ENCODE data around the gene UBALD1.

Gene UBALD1

DNA sequence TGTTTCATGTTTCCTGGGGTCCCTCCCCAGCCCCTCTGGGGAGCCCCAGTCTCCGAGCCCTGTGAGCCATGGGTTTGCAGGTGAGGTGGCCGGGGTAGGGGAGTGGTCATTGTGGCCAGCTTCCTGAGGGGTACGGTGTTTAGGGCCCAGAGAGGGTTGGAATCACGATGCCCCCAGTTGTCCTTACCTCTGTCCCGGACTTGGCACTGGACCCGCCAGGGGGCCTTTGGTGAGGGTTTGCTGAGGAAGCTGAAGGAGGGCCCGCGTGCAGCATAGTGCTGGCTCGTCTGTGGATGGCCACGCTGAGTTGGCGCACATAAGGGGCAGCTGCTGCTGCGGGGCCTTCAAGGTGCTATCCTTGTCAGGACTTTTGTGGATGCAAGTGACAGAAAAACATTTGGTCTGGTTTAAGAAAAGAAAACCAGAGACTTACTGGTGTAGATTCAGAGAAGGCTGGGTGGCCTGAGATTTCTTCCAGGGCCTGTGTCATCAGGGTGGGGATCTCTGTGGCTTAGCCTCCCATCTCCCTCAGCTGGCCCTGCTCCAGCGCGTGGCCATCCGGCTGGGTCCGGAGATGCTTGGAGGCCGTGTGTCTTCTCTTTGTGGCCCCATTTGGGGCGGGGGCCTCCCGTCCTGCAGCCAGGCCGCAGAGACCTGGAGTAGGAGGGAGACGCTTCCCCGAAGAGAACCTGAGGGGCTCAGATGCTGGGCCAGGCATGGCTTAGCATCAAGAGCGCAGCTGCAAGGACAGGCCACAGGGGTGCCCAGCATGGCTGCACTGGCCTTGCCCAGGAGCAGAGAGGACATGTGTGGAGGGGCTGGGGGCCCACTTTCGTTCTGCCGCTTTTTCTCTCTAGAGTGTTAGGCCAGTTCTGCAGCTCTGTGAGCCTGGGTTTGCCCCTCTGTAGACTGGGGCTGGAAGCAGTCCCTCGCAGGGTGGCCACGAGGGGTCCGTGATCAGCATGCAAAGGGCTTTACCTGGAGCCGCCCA lies 45.0 kb upstream of the UBALD1 start:
- POLR2A ChIA-PET = no interaction called here
- TF ChIP-seq LEF1 (IDR thresholded peaks at IDR 0.05; ENCODE audit: borderline replicate concordance) (no peak), FOXM1 (IDR thresholded peaks at IDR 0.05; ENCODE audit: borderline replicate concordance) (no peak), NFRKB (IDR thresholded peaks at IDR 0.05) (no peak), BHLHE40 (IDR thresholded peaks at IDR 0.05; ENCODE audit: borderline replicate concordance) (no peak), HDGF (IDR thresholded peaks at IDR 0.05; ENCODE audit: borderline replicate concordance) (no peak), FOXA1 (IDR thresholded peaks at IDR 0.05) (no peak), TARDBP (IDR thresholded peaks at IDR 0.05) (no peak), ELF4 (IDR thresholded peaks at IDR 0.05) (no peak)
- CTCF ChIA-PET = no interaction called here
- no peak for DNase-seq (ENCODE audit: extremely low spot score)

DNA sequence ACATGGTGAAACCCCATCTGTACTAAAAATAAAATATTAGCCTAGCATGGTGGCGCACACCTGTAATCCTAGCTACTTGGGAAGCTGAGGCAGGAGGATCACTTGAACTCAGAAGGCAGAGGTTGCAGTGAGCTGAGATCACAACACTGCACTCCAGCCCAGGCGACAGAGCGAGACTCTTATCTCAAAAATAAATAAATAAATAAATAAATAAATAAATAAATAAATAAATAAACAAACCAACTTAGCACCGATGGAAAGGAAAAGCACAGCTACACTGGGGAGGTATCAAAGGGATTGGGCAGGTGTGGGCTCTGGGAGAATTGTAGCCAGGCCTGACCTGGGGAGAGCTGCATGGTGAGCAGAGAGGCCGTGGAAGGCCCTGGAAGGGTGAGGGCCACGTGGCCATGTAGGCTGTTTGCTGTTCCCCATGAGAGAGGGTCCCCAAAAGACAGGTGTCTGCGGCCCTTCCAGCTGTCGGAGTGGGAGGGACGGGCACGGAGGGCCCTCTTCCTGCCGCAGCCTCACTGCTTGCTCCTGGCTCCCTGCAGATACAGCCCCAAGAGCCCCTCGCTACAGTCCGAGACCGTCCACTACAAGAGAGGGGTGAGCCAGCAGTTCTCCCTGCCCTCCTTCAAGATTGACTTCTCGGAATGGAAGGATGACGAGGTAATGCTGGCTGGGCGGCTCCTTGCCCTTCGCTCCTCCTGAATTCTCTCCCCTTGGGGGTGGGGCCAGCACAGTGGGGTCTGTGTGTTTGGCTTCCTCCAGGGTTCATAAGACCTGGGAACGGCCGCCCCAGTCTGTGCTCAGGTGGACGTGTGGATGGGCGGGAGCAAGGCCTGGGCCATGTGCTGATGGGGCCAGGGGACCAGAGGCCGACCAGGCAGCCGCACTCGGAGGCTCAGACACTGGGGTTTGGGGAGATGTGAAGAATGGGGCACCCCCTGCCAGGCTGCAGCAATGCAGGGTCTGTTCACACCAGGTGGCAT lies 42.3 kb upstream of the UBALD1 start:
- ChIA-PET CTCF (no interaction called here), POLR2A (no interaction called here)
- TF ChIP-seq FOXK2 (IDR thresholded peaks at IDR 0.05) = no peak
- TF ChIP-seq ARNT (IDR thresholded peaks at IDR 0.05) = no peak
- DNase-seq (ENCODE audit: extremely low spot score) = no peak

DNA sequence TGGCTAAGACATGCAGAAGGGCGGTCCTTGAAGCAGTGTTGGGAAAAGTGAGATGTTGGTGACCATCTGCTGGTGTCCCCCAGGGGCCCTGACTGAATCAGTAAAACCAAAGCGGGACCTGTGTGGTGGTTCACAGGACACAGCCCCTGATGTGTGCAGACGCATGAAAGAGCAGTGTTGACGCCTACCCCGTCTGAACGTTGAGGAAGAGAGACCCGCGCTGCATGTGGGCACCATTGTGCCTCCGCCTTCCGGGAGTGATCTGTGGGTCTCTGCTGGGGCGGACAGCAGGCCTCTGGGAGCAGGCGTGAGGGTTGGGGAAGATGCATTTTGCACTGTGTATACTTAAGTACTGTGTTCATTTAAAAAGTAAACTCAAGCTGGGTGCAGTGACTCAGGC lies 41.5 kb upstream of the UBALD1 start:
- no peak for TF ChIP-seq ARNT (IDR thresholded peaks at IDR 0.05)
- no peak for TF ChIP-seq FOXM1 (IDR thresholded peaks at IDR 0.05; ENCODE audit: borderline replicate concordance)
- TF ChIP-seq LEF1 (IDR thresholded peaks at IDR 0.05; ENCODE audit: borderline replicate concordance) = no peak
- TF ChIP-seq L3MBTL2 (conservative IDR thresholded peaks at IDR 0.05) = no peak
- TF ChIP-seq SP1 (IDR thresholded peaks at IDR 0.05) = no peak
- TF ChIP-seq TARDBP (IDR thresholded peaks at IDR 0.05) = no peak
- no peak for TF ChIP-seq FOXK2 (IDR thresholded peaks at IDR 0.05)
- no peak for TF ChIP-seq FOXA1 (IDR thresholded peaks at IDR 0.05)
- no peak for TF ChIP-seq HDGF (IDR thresholded peaks at IDR 0.05; ENCODE audit: borderline replicate concordance)
- TF ChIP-seq ZNF384 (IDR thresholded peaks at IDR 0.05) = no peak
- TF ChIP-seq CTBP1 (IDR thresholded peaks at IDR 0.05; ENCODE audit: borderline replicate concordance) = no peak
- no peak for TF ChIP-seq ELF4 (IDR thresholded peaks at IDR 0.05)
- no peak for TF ChIP-seq BHLHE40 (IDR thresholded peaks at IDR 0.05; ENCODE audit: borderline replicate concordance)
- TF ChIP-seq SUZ12 (IDR thresholded peaks at IDR 0.05) = no peak
- no peak for TF ChIP-seq NFRKB (IDR thresholded peaks at IDR 0.05)
- CTCF ChIA-PET = interaction anchor here (0.5 kb wide), 1 partner anchor 287 kb away, joined by 3 read pairs; no protein-coding TSS in a partner anchor
- DNase-seq (ENCODE audit: extremely low spot score) = no peak
- POLR2A ChIA-PET = no interaction called here

DNA sequence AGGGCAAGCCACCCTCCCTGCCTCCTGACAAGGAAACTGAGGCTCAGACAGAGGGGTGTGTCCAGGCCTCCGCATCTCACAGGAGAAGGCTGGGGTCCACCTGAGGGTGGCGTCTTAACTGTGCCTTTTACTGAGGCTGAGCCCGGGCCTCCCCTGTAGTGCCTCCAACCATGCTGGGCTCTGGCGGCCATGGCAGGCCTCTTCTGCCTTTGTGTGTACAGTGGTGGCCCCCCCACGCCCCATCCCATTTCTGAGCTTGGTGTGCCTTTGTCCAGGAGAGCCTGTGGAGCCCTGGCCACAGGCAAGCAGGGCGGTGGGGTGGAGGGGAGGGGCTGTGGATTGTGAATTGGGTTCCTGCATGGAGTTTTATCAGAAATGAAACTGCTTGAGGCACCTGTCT lies 41.1 kb upstream of the UBALD1 start:
- POLR2A ChIA-PET = no interaction called here
- no peak for TF ChIP-seq ARNT (IDR thresholded peaks at IDR 0.05)
- TF ChIP-seq CTBP1 (IDR thresholded peaks at IDR 0.05; ENCODE audit: borderline replicate concordance) = no peak
- TF ChIP-seq HDGF (IDR thresholded peaks at IDR 0.05; ENCODE audit: borderline replicate concordance) = no peak
- no peak for TF ChIP-seq L3MBTL2 (conservative IDR thresholded peaks at IDR 0.05)
- no peak for TF ChIP-seq FOXA1 (IDR thresholded peaks at IDR 0.05)
- no peak for TF ChIP-seq LEF1 (IDR thresholded peaks at IDR 0.05; ENCODE audit: borderline replicate concordance)
- TF ChIP-seq TARDBP (IDR thresholded peaks at IDR 0.05) = no peak
- TF ChIP-seq ELF4 (IDR thresholded peaks at IDR 0.05) = no peak
- TF ChIP-seq FOXK2 (IDR thresholded peaks at IDR 0.05) = no peak
- TF ChIP-seq, protein P1, sequence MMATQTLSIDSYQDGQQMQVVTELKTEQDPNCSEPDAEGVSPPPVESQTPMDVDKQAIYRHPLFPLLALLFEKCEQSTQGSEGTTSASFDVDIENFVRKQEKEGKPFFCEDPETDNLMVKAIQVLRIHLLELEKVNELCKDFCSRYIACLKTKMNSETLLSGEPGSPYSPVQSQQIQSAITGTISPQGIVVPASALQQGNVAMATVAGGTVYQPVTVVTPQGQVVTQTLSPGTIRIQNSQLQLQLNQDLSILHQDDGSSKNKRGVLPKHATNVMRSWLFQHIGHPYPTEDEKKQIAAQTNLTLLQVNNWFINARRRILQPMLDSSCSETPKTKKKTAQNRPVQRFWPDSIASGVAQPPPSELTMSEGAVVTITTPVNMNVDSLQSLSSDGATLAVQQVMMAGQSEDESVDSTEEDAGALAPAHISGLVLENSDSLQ (IDR thresholded peaks at IDR 0.05) = no peak
- TF ChIP-seq BHLHE40 (IDR thresholded peaks at IDR 0.05; ENCODE audit: borderline replicate concordance) = no peak
- TF ChIP-seq SUZ12 (IDR thresholded peaks at IDR 0.05) = no peak
- TF ChIP-seq NFRKB (IDR thresholded peaks at IDR 0.05) = no peak
- TF ChIP-seq ZNF384 (IDR thresholded peaks at IDR 0.05) = no peak
- DNase-seq (ENCODE audit: extremely low spot score) = no peak
- CTCF ChIA-PET = interaction anchor here (0.5 kb wide), 1 partner anchor 287 kb away, joined by 3 read pairs; no protein-coding TSS in a partner anchor

DNA sequence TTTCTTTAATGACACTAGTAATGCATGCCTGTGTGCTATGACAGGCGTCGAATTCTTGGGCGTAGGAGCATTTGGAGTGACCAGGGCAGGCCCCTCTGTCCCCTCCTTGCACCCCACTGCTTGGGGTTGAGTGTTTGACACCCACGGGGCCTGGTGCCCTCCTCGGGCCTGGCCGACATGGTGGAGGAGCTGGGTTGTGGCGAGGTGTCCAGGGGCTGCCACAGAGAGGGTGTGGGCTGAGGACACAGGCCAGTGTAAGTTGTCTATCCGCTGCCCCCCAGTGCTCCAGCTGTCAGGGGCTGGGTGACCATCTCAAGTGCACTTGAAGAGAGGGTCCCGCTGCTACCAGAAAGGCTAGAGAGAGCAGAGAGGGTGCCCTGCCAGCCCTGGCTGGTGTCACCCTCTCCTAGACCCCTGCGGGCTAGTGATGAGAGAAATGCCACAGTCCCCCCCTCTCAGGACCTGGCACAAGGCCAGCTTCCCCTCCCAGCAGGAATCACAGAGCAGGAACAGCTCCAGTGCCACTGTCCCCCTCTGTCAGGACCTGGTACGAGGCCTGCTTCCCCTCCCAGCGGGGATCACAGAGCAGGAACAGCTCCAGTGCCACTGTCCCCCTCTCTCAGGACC lies 40.4 kb upstream of the UBALD1 start:
- TF ChIP-seq ELF4 (IDR thresholded peaks at IDR 0.05) = no peak
- TF ChIP-seq SUZ12 (IDR thresholded peaks at IDR 0.05) = no peak
- TF ChIP-seq L3MBTL2 (conservative IDR thresholded peaks at IDR 0.05) = no peak
- no peak for TF ChIP-seq FOXA1 (IDR thresholded peaks at IDR 0.05)
- TF ChIP-seq CTBP1 (IDR thresholded peaks at IDR 0.05; ENCODE audit: borderline replicate concordance) = no peak
- TF ChIP-seq LEF1 (IDR thresholded peaks at IDR 0.05; ENCODE audit: borderline replicate concordance) = no peak
- TF ChIP-seq ARNT (IDR thresholded peaks at IDR 0.05) = no peak
- DNase-seq (ENCODE audit: extremely low spot score) = no peak
- POLR2A ChIA-PET = no interaction called here
- CTCF ChIA-PET = no interaction called here

DNA sequence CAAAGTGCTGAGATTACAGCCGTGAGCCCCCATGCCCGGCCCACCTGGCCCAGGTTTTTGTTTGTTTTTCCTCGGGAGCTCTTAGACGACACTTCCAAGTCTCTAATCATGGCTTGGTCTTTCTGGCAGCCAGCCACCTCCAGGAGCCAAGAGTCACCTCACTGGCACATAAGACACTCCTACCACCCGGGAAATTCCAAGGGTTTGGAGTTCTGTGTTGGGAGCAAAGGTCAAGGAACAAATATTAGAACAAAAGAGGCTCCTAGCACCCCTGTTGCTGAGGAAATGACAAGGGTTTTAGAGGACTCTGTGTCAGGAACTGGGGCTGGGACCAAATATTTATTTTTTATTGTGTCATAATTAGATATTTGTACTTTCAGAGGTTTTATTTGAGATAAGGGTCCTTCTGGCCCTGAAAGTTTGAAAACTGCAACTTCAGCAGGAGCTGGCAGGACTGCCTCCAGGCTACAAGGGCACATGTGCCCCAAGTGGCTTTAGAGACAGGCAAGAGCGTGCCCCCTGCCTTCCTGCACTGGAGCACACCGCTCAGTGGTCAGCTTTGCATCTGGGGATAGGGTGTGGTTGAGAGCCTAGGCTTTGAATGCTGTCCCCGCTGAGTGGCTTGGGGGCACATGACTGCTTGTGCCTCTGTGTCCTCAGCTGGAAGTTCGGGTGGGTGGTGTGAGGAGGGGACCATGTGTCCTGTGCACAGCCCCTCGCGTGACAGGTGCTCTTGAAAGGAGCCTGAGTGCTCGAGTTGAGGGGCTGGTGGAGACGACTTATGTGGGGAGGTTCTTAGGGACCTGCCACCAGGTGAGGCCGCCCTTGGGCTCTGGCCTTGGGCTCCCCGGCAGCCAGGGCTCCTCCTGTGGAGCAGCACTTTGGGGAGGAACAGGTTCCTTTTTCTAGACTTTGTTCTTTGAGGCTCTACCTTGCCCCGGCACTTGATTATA lies 39.6 kb upstream of the UBALD1 start:
- no peak for DNase-seq (ENCODE audit: extremely low spot score)
- ChIA-PET CTCF (no interaction called here), POLR2A (no interaction called here)
- TF ChIP-seq TARDBP (IDR thresholded peaks at IDR 0.05) (no peak), L3MBTL2 (conservative IDR thresholded peaks at IDR 0.05) (no peak), CTBP1 (IDR thresholded peaks at IDR 0.05; ENCODE audit: borderline replicate concordance) (no peak), NFRKB (IDR thresholded peaks at IDR 0.05) (no peak), ZNF384 (IDR thresholded peaks at IDR 0.05) (no peak), FOXA1 (IDR thresholded peaks at IDR 0.05) (no peak), BHLHE40 (IDR thresholded peaks at IDR 0.05; ENCODE audit: borderline replicate concordance) (no peak), HDGF (IDR thresholded peaks at IDR 0.05; ENCODE audit: borderline replicate concordance) (no peak), ARNT (IDR thresholded peaks at IDR 0.05) (no peak), SUZ12 (IDR thresholded peaks at IDR 0.05) (no peak), FOXK2 (IDR thresholded peaks at IDR 0.05) (no peak), FOXM1 (IDR thresholded peaks at IDR 0.05; ENCODE audit: borderline replicate concordance) (no peak)
- TF ChIP-seq, protein P1 (IDR thresholded peaks at IDR 0.05) = no peak

All from HEK293T (cell line).